T follicular helper cell (primary cell): ENCODE data around the gene LRRC37A2.
"Not testable (repeated sequence)": the region's sequence is repeated elsewhere in the genome, so short reads cannot be mapped to it uniquely, and the experiment has no call there.

Experiments
- DNase-seq: peaks from one replicate; pipeline ENCODE4 v3.0.0-alpha.2; 2020; ENCODE audit warnings: low read depth

The LRRC37A2 gene

DNA sequence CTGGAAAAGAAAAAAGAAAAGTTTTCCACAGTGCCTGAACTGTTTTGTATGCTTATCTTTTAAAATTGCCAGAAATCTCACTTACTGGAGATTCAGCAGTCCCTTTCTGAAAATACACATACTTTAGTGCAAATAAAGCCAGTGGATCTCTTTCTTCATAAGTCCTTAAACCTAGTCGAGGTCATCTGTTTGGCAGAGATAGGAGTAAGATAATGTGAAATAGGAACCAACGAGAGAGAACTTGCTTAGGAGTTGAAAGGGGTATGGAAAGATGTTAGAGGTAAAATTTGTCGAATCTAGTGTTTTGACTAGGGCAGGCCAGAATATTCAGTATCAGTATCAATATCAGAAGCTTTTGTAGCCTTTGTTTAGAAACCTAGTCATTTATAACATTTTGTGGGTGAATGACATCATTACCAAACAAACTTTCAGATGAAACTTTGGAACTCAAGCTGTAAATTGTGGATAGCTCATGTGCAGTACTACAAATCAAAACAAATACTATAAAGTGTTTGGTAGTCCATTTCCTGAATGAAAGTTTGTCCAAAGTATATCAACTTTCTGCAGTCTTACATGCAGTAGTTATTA, 86.2 kb downstream of the LRRC37A2 start:
- not testable (repeated sequence) for DNase-seq

DNA sequence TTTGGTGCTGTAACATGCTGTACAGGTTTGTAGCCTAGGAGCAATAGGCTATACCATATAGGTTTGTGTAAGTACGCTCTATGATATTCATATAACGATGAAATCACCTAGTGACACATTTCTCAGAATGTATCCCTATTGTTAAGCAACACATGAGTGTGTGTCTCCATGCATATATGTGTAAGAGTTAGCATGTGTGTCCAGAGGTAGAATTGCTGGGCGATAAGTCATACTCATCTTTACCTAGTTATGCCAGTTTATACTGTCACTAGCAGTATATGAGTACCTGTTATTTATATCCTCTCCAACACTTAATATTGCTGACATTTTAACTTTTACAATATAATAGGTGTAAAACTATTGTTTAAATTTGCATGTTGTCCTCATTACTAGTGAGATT, 88.5 kb downstream of the LRRC37A2 start:
- DNase-seq, result not testable (repeated sequence)

DNA sequence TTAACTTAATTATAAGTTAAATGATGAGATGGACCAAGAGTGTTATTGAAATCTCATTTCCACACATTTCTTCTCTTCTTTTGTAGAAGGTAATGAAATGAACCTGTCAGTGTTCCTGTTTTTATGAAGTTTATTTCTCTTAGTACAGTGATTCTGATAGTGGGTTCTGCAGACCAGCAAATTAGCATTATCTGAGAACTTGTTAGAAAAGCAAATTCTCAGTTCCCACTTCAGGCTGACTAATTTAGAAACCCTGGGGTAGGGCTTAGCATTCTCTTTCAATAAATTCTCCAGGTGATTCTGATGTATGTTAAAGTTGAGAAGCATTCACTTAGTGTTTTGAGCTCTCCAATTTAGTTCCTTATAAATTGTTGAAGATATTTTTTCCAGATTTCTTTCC, 90.9 kb downstream of the LRRC37A2 start:
- DNase-seq, result not testable (repeated sequence)
